K562 (cell line): ENCODE results near the gene PODXL2. TPM values are rescaled to one million over a fixed set of nuclear protein-coding genes. Genes with fewer than 3 reads are reported as not detected.

Experiments
- CSDE1 ChIP-seq, 2 experiments: fragments of 450-650 bp; IDR thresholded peaks; 2 replicates each; pipeline ENCODE4 v1.6.1; 2016; ENCODE audit warnings: mild to moderate bottlenecking in 1 of 2
- DDX20 ChIP-seq: fragments of 450-650 bp; IDR thresholded peaks from 2 replicates; pipeline ENCODE4 v1.6.1; 2016; ENCODE audit warnings: missing genetic modification characterization, low read depth, mild to moderate bottlenecking, missing compliant biosample characterization, moderate library complexity
- E2F6 ChIP-seq, 2 experiments: IDR thresholded peaks; 2 replicates each; pipeline ENCODE4 v1.6.1; 2011; ENCODE audit warnings: borderline replicate concordance in 1 of 2, control low read depth in 1 of 2, low read depth in 1 of 2, low read length in 1 of 2, mild to moderate bottlenecking in 1 of 2, mixed read lengths in 1 of 2, moderate library complexity in 1 of 2; ENCODE audit not compliant: insufficient read depth in 1 of 2, insufficient read length in 1 of 2, poor library complexity in 1 of 2, severe bottlenecking in 1 of 2; ENCODE audit errors: extremely low read depth in 1 of 2
- ETV1 ChIP-seq: fragments of 450-650 bp; conservative IDR thresholded peaks from 2 replicates; pipeline ENCODE4 v1.6.1; 2016; ENCODE audit warnings: missing genetic modification characterization, control low read depth, low read depth, missing compliant biosample characterization
- MEF2A ChIP-seq: IDR thresholded peaks from 2 replicates; pipeline ENCODE4 v1.6.1; 2011; ENCODE audit warnings: low read depth, mild to moderate bottlenecking, low read length, moderate library complexity; ENCODE audit not compliant: control insufficient read depth
- MITF ChIP-seq: IDR thresholded peaks from 2 replicates; pipeline ENCODE4 v1.6.1; 2014; ENCODE audit warnings: antibody characterized with exemption
- NUFIP1 ChIP-seq: fragments of 450-650 bp; IDR thresholded peaks from 2 replicates; pipeline ENCODE4 v1.6.1; 2018; ENCODE audit not compliant: partially characterized antibody
- RCOR1 ChIP-seq, 2 experiments: IDR thresholded peaks; 2 replicates each; pipeline ENCODE4 v1.6.1; 2012; ENCODE audit warnings: low read depth in 2 of 2, low read length in 2 of 2, borderline replicate concordance in 1 of 2, improper control_type of control experiment in 1 of 2
- RFX7 ChIP-seq: fragments of 250-450 bp; sonication (Bioruptor Pico); IDR thresholded peaks from 2 replicates; pipeline ENCODE4 v1.5.1; 2021; ENCODE audit warnings: mild to moderate bottlenecking
- ZEB2 ChIP-seq: fragments of 450-650 bp; IDR thresholded peaks from 2 replicates; pipeline ENCODE4 v1.6.1; 2016
- ZKSCAN1 ChIP-seq: fragments of 150-350 bp; IDR thresholded peaks from 2 replicates; pipeline ENCODE4 v1.6.1; 2016; ENCODE audit warnings: low read depth, low read length
- ZNF174 ChIP-seq: fragments of 250-450 bp; sonication (Bioruptor Pico); IDR thresholded peaks from 2 replicates; pipeline ENCODE4 v1.4.0; 2020; ENCODE audit warnings: mild to moderate bottlenecking
- ZNF253 ChIP-seq: fragments of 250-450 bp; sonication (Bioruptor Pico); conservative IDR thresholded peaks from 2 replicates; pipeline ENCODE4 v1.6.1; 2021; ENCODE audit warnings: mild to moderate bottlenecking
- ZNF785 ChIP-seq: fragments of 250-450 bp; sonication (Bioruptor Pico); IDR thresholded peaks from 2 replicates; pipeline ENCODE4 v1.4.0; 2020; ENCODE audit warnings: mild to moderate bottlenecking
- polyA plus RNA-seq, 8 experiments: library from polyadenylated mRNA; depleted of rRNA in 4 of 8; stranded (reverse) in 5 of 8; unstranded in 3 of 8; fragments of >200 nt; fragmentation: Nextera tagmentation in 2 of 8; fragmentation: Illumina TruSeq in 1 of 8; extraction: Ambion mirVana in 2 of 8; extraction: Trizol in 1 of 8; gene quantifications; 2 replicates each; pipeline versions ENCODE4 v1.2.1 to v1.2.3, GENCODE V29; 2011 to 2014; ENCODE audit warnings: inconsistent platforms in 1 of 8, missing spikeins in 1 of 8
- total RNA-seq, 7 experiments: library from RNA; depleted of rRNA in 6 of 7; stranded (reverse); fragments of >200 nt in 6 of 7; fragmentation: Illumina TruSeq in 2 of 7; extraction: Trizol in 2 of 7; gene quantifications; 2 replicates each; pipeline versions ENCODE4 v1.2.1 to v1.2.3, GENCODE V29; 2011 to 2021; ENCODE audit warnings: low replicate concordance in 1 of 7
- TF ChIP-seq, protein P1 (sequence below), 2 experiments: fragments of 450-650 bp; IDR thresholded peaks; 2 replicates each; pipeline ENCODE4 v1.6.1; 2016; ENCODE audit warnings: mild to moderate bottlenecking in 2 of 2, borderline replicate concordance in 1 of 2, low read depth in 1 of 2, moderate library complexity in 1 of 2
- TF ChIP-seq, protein P2 (sequence below): fragments of 450-650 bp; formaldehyde crosslinking; IDR thresholded peaks from 2 replicates; pipeline ENCODE4 v1.4.0; 2020; ENCODE audit warnings: mild to moderate bottlenecking, moderate library complexity

Gene PODXL2
- total and polyA plus RNA-seq, 9 of the 15 experiments (the other 6 are each of a cell fraction or from before 2014, with no cell fraction given): 0.03 to 52.5 (median 21.9) TPM

DNA sequence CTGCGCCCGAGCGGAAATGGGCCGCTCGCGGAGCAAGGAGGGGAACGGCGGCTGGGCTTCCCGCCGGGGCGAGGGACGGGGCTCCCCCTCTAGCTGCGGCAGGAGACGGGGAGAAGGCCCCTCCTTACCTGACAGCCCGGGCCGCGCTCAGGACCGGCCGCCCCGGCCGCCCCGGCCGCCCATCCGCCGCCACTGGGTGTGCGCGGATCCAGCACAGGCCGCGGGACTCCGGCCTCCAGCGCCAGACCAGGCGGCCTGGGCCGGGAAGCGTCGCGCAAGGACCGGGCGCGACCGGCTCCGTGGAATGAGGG, 38.7 kb upstream of the PODXL2 start (continued):
- TF ChIP-seq, protein P1, sequence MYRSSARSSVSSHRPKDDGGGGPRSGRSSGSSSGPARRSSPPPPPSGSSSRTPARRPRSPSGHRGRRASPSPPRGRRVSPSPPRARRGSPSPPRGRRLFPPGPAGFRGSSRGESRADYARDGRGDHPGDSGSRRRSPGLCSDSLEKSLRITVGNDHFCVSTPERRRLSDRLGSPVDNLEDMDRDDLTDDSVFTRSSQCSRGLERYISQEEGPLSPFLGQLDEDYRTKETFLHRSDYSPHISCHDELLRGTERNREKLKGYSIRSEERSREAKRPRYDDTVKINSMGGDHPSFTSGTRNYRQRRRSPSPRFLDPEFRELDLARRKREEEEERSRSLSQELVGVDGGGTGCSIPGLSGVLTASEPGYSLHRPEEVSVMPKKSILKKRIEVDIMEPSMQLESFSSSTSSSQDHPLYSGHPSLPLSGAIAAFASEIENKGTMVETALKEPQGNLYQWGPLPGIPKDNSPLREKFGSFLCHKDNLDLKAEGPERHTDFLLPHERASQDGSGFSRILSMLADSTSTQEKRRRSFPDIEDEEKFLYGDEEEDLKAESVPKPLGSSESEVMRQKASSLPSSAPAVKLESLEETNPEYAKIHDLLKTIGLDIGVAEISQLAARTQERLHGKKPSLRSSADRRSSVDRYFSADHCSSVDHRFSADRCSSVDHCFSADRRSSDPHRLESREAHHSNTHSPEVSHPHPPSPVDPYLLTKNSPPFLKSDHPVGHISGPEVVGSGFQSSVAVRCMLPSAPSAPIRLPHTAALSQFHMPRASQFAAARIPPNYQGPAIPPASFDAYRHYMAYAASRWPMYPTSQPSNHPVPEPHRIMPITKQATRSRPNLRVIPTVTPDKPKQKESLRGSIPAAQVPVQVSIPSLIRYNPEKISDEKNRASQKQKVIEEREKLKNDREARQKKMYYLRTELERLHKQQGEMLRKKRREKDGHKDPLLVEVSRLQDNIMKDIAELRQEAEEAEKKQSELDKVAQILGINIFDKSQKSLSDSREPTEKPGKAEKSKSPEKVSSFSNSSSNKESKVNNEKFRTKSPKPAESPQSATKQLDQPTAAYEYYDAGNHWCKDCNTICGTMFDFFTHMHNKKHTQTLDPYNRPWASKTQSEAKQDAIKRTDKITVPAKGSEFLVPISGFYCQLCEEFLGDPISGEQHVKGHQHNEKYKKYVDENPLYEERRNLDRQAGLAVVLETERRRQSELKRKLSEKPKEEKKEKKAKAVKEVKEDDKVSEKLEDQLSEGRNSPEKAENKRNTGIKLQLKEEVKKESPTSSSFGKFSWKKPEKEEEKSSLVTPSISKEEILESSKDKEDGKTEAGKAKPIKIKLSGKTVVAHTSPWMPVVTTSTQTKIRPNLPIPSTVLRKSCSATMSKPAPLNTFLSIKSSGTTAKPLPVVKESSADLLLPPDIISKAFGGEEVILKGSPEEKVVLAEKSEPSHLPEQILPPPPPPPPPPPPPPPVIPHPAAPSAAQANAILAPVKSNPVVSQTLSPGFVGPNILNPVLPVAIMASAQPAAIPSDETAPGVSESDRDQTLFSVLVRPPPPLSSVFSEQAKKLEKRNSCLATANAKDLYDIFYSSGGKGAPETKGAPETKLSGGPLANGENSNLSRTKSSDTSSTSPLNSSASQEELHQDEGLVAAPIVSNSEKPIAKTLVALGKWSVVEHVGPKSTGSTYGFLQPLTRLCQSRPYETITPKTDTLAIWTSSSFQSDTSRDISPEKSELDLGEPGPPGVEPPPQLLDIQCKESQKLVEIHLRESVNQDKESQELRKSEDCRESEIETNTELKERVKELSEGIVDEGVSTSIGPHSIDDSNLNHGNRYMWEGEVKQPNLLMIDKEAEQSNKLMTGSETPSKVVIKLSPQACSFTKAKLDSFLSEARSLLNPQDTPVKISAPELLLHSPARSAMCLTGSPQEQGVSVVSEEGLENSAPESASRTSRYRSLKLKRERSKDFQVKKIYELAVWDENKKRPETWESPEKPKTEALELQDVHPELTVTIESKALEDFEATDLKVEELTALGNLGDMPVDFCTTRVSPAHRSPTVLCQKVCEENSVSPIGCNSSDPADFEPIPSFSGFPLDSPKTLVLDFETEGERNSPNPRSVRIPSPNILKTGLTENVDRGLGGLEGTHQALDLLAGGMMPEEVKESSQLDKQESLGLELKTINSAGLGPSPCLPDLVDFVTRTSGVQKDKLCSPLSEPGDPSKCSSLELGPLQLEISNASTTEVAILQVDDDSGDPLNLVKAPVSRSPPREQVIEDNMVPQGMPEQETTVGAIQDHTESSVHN (IDR thresholded peaks at IDR 0.05; ENCODE audit: borderline replicate concordance in 1 of 2, low read depth in 1 of 2): no peak
- no peak for TF ChIP-seq MITF
- no peak for TF ChIP-seq CSDE1 (IDR thresholded peaks at IDR 0.05)
- no peak for TF ChIP-seq ZNF174 (CRISPR knock-in tag)
- no peak for TF ChIP-seq ZNF785
- TF ChIP-seq, protein P2, sequence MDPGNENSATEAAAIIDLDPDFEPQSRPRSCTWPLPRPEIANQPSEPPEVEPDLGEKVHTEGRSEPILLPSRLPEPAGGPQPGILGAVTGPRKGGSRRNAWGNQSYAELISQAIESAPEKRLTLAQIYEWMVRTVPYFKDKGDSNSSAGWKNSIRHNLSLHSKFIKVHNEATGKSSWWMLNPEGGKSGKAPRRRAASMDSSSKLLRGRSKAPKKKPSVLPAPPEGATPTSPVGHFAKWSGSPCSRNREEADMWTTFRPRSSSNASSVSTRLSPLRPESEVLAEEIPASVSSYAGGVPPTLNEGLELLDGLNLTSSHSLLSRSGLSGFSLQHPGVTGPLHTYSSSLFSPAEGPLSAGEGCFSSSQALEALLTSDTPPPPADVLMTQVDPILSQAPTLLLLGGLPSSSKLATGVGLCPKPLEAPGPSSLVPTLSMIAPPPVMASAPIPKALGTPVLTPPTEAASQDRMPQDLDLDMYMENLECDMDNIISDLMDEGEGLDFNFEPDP (CRISPR knock-in tag): no peak
- no peak for TF ChIP-seq ZKSCAN1
- peak in 1 of 2 experiments; percentile 4 for TF ChIP-seq E2F6 (IDR thresholded peaks at IDR 0.05; ENCODE audit: borderline replicate concordance in 1 of 2, extremely low read depth in 1 of 2, insufficient read depth in 1 of 2, insufficient read length in 1 of 2, low read depth in 1 of 2, low read length in 1 of 2, poor library complexity in 1 of 2, severe bottlenecking in 1 of 2)
- no peak for TF ChIP-seq ZNF253 (CRISPR knock-in tag)
- no peak for TF ChIP-seq RCOR1 (IDR thresholded peaks at IDR 0.05; ENCODE audit: borderline replicate concordance in 1 of 2, low read depth in 2 of 2, low read length in 2 of 2)
- no peak for TF ChIP-seq ZEB2
- TF ChIP-seq DDX20 (tag): no peak
- no peak for TF ChIP-seq RFX7 (CRISPR knock-in tag)
- TF ChIP-seq MEF2A: no peak
- no peak for TF ChIP-seq NUFIP1
- TF ChIP-seq ETV1: no peak
